Coronary artery (tissue), 2 donors: ENCODE measurements around the gene USP34.

Experiments
- DNase-seq: peaks from one replicate; pipeline ENCODE4 v3.0.0-alpha.2; 2017; ENCODE audit warnings: low spot score
- H3K27ac ChIP-seq, 2 donors: fragments of 200-600 bp; sonication (generic); one replicate each; pipeline ENCODE4 v1.5.1; 2016 to 2019
- H3K4me3 ChIP-seq: fragments of 200-600 bp; sonication (generic); 2 replicates; pipeline ENCODE4 v1.5.1; 2016; ENCODE audit warnings: mild to moderate bottlenecking, moderate library complexity
- TF ChIP-seq, protein P1 (sequence below): fragments of 200-600 bp; sonication (generic); IDR thresholded peaks from one replicate; pipeline ENCODE4 v1.5.1; 2019; ENCODE audit warnings: antibody characterized with exemption

The USP34 gene

DNA sequence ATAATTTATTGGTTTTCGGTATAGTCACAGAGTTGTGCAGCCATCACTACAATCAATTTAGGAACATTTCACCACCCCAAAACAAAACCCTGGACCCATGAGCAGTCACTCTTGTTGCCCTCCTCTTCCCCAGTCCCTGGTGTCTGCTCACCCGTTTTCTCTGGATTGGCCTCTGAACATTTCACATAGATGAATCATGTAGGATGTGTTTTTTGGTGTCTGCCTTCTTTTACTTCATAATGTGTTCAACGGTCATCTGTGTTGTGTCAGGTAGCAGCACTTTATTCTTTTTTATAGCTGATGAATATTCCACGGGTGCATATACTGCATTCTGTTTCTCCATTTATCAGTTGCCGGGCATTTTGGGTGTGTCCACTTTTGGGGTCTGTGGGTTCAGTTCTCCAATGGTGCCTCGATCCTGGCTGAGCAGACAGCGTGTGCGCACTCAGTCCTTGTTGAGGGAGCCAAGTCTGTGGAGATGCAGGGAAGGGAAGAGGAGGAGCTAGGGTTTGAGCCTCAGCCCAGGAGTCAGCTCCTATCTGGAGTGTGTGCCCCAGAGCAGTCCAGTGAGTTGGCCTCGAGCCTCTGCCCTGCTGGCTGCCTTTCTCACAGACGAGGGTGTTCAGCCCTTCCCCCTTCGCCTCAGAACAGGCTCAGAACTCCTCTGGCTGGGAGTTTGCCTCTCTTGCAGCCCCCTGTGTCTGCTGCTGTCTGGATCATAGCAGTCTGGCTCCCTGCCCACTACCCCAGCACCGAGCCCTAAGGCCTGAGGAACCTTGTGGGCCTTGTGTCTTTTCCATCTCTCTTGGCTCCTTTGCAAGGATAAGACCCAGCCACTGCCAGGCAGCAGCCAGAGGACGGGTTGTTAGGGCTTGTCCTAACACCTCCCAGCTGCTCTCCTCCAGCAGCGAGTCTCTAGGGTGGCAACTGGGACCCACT, 290.9 kb downstream of the USP34 start:
- Histone ChIP-seq H3K4me3 (peak overlapping the region; percentile 95), H3K27ac (peak overlapping the region; percentile 96 to 99)
- TF ChIP-seq, protein P1, sequence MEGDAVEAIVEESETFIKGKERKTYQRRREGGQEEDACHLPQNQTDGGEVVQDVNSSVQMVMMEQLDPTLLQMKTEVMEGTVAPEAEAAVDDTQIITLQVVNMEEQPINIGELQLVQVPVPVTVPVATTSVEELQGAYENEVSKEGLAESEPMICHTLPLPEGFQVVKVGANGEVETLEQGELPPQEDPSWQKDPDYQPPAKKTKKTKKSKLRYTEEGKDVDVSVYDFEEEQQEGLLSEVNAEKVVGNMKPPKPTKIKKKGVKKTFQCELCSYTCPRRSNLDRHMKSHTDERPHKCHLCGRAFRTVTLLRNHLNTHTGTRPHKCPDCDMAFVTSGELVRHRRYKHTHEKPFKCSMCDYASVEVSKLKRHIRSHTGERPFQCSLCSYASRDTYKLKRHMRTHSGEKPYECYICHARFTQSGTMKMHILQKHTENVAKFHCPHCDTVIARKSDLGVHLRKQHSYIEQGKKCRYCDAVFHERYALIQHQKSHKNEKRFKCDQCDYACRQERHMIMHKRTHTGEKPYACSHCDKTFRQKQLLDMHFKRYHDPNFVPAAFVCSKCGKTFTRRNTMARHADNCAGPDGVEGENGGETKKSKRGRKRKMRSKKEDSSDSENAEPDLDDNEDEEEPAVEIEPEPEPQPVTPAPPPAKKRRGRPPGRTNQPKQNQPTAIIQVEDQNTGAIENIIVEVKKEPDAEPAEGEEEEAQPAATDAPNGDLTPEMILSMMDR = no peak
- peak; percentile 86 for DNase-seq

DNA sequence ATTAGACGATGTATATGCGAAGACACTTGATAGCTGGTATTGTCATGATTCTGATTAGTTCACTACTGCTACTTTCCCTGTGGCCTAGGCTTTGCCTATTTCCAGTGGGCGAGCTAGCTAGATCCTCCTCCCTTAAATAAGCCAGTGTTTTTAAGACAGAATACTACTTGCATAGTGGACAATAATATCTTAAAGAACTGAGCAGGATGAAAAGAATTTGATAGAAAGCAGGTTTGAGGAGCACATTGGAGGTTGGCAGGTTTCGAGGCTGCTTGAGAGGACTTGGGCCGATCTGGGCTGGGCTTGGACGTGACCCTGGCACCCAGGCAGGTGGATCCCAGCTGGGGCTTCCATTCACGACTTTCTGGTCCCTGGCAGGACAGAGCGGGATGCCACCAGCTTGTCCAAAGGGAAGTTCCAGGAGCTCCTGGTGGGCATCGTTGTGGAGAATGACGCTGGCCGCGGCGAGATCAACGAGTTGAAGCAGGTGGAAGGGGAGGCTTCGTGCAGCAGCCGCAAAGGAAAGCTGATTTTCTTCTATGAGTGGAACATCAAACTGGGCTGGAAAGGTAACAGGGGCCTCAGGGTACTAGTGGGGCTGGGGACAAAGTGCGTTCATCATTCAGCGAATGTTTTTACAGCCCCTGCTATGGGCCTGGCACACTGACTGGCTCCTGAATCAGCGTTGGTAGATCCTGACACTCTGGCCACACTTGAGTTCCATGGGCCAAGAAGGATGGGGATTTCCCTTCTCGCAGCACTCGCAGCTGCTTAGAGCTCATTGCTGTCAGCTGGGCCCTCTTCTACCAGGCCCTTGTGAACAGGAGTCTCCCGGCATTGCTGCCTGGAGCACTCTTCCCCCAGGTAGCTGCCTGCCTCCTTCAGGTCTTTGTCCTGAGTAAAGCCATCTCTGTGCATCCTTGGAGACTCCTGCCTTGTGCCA, 292.0 kb downstream of the USP34 start:
- Histone ChIP-seq H3K27ac (peak overlapping the region; percentile 96 to 99), H3K4me3 (peak overlapping the region; percentile 95)
- TF ChIP-seq, protein P1 = no peak
- DNase-seq = peak; percentile 70

DNA sequence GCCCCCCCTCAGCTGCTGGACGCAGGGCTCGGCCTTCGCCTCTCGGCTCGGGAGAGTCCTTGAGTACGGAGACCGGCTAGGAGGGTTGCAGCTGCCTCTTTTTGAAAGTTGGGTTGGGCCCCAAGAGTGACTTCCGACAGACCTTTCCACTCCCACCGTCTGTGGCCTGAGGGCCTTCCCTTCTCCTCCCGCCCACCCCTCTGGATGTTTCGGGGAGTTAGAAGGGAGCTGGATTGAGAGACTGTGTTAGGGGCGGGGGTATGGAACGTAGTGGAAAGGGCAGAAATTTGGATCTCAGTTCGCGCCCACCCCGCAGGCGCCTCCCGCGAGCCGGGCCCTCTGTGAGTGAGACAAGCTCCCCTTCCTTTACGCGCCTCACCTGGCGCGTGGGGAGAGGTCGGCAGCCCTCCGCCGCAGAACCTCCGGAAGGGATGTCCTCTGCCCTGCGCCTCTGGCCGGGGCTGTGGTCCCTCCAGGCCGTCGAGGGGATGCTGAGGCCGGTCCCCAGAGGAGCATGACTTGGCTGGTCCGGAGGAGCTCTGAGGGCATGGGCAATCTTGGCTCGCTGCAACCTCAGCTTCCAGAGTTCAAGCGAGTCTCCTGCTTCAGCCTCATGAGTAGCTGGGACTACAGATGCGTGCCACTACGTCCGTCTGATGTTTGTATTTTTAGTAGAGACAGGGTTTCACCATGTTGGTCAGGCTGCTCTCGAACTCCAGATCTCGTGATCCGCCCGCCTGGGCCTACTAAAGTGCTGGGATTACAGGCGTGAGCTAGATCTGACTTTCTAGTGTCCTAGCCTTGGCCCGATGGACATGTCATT, 292.9 kb downstream of the USP34 start:
- H3K27ac ChIP-seq = peak overlapping the region; percentile 96 to 99
- TF ChIP-seq, protein P1 = no peak
- peak overlapping the region; percentile 95 for H3K4me3 ChIP-seq
- DNase-seq = peak; percentile 77

DNA sequence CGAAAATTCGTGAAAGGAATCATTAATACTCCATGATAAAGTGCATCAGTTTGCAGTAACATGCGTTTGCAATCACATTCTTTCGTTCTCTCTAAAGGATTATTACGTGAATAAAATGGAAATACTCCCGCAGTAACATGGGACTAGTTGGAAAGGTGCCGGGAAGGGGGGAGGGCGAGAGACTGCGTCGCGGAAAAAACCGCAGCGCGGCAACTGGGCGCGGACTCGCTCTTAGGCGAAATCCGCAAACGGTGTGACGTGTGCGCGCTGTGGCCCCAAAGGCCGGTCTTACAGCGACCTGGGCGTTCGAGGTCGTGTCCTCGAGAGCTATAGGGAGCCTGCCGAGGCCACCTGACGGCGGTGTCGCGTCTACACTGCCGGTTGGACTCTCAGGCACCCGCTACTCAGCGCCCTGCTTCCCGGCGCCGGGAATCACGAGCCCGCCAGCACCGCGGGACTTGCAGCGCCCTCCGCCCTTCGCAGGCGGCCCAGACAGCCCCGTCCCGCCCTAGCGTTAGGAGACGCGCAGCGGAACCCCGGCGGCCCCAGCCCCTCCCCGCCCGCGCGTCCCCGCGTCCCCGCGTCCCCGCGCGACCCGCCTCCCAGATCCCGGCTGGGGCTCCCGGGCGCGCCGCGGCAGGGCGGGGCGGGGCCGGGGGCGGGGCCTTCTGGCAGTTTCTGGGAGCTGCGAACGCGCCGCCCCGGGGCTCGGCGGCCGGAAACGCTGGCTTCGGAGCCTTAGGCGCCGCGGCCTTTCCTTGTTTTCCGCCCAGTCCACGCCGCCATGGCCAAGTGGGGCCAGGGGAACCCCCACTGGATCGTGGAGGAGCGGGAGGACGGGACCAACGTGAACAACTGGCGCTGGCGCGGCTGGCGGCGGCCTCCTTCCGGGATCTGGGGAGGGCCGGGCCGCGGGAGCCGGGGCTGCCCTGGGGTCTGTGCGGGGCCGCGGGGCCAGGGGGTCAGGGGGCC, 293.8 kb downstream of the USP34 start:
- TF ChIP-seq, protein P1 = no peak
- DNase-seq = peak; percentile 96
- Histone ChIP-seq H3K27ac (peak overlapping the region; percentile 96 to 99), H3K4me3 (peak overlapping the region; percentile 95)

DNA sequence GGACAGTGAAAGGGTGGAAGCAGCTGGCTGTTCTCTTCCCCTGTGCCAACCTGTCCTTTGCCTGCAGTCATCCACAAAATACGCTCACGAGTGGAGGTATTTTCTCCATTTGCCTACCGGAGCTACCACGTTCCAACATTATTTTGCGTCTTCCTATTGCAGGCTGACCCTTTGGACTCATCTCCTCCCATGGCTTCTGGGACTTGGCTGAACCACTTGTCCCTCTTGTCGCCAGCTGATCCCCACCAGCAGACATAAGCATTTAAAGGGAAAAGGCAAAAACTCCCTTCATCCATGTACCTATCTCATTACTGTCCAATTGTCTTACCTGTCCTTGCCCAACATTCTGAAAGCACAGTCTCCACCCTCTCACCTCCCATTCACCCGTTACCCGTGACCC, 295.9 kb downstream of the USP34 start:
- DNase-seq = peak; percentile 59
- TF ChIP-seq, protein P1 = no peak
- Histone ChIP-seq H3K27ac (no peak overlapping the region), H3K4me3 (no peak overlapping the region)
